Neuronal stem cell (in vitro differentiated cells): ENCODE results near the gene MARK4.
"Not testable (repeated sequence)": the region's sequence is repeated elsewhere in the genome, so short reads cannot be mapped to it uniquely, and the experiment has no call there.

ENCODE experiments used
- DNase-seq: peaks from one replicate; pipeline ENCODE4 v3.0.0-alpha.2; 2013; ENCODE audit warnings: low spot score
- H2AFZ ChIP-seq: one replicate; pipeline ENCODE4 v1.6.1; 2013; ENCODE audit warnings: mild to moderate bottlenecking, low read length, inconsistent platforms
- H2AK5ac ChIP-seq: 2 replicates; pipeline ENCODE4 v1.6.1; 2013; ENCODE audit warnings: low read depth, mild to moderate bottlenecking, inconsistent platforms, low read length, moderate library complexity, mixed read lengths
- H2BK120ac ChIP-seq: 2 replicates; pipeline ENCODE4 v1.6.1; 2013; ENCODE audit warnings: low read depth, mild to moderate bottlenecking, inconsistent platforms, low read length, moderate library complexity, mixed read lengths
- H2BK12ac ChIP-seq: one replicate; pipeline ENCODE4 v1.6.1; 2013; ENCODE audit warnings: low read length, inconsistent platforms
- H2BK15ac ChIP-seq: 2 replicates; pipeline ENCODE4 v1.6.1; 2013; ENCODE audit warnings: mild to moderate bottlenecking, low read length, inconsistent platforms, mixed read lengths
- H2BK5ac ChIP-seq: one replicate; pipeline ENCODE4 v1.6.1; 2013; ENCODE audit warnings: inconsistent platforms, mild to moderate bottlenecking, low read length, moderate library complexity
- H3K14ac ChIP-seq: one replicate; pipeline ENCODE4 v1.6.1; 2013; ENCODE audit warnings: low read length, inconsistent platforms
- H3K18ac ChIP-seq: 2 replicates; pipeline ENCODE4 v1.6.1; 2013; ENCODE audit warnings: low read length, inconsistent platforms
- H3K23ac ChIP-seq: 2 replicates; pipeline ENCODE4 v1.6.1; 2013; ENCODE audit warnings: low read depth, mild to moderate bottlenecking, mixed read lengths, low read length, inconsistent platforms; ENCODE audit not compliant: poor library complexity
- H3K27ac ChIP-seq: replicated peaks from 3 replicates; pipeline ENCODE4 v1.5.1; 2013; ENCODE audit warnings: low read length, inconsistent platforms
- H3K27me3 ChIP-seq, 3 experiments: 2 replicates each; pipeline ENCODE4 v1.6.1; 2013; ENCODE audit warnings: low read length in 3 of 3, mild to moderate bottlenecking in 2 of 3, inconsistent platforms in 1 of 3, low read depth in 1 of 3, mixed read lengths in 1 of 3, moderate library complexity in 1 of 3; ENCODE audit not compliant: control insufficient read depth in 3 of 3, insufficient read depth in 3 of 3
- H3K36me3 ChIP-seq, 2 donors: replicated peaks in 1 of 2; 2 replicates each; pipeline ENCODE4 v1.6.1; 2013; ENCODE audit warnings: low read length in 2 of 2; ENCODE audit not compliant: control insufficient read depth in 2 of 2, insufficient read depth in 2 of 2
- H3K4ac ChIP-seq: 2 replicates; pipeline ENCODE4 v1.6.1; 2013; ENCODE audit warnings: inconsistent platforms, mild to moderate bottlenecking, low read length, moderate library complexity
- H3K4me1 ChIP-seq, 2 donors: 1 replicate in 1 of 2; 2 replicates in 1 of 2; pipeline ENCODE4 v1.6.1; 2013; ENCODE audit warnings: low read length in 2 of 2, low read depth in 1 of 2; ENCODE audit not compliant: control insufficient read depth in 2 of 2, insufficient read depth in 1 of 2
- H3K4me2 ChIP-seq: one replicate; pipeline ENCODE4 v1.6.1; 2013; ENCODE audit warnings: mild to moderate bottlenecking, low read length, inconsistent platforms; ENCODE audit not compliant: insufficient read depth, poor library complexity, severe bottlenecking
- H3K4me3 ChIP-seq, 2 donors: 2 replicates each; pipeline ENCODE4 v1.5.1; 2013; ENCODE audit warnings: low read length in 2 of 2, mild to moderate bottlenecking in 2 of 2, inconsistent platforms in 1 of 2, moderate library complexity in 1 of 2
- H3K79me1 ChIP-seq: one replicate; pipeline ENCODE4 v1.6.1; 2013; ENCODE audit warnings: low read depth, mild to moderate bottlenecking, inconsistent platforms, low read length, moderate library complexity
- H3K9ac ChIP-seq: one replicate; pipeline ENCODE4 v1.6.1; 2013; ENCODE audit warnings: mild to moderate bottlenecking, low read depth, low read length, inconsistent platforms; ENCODE audit not compliant: poor library complexity
- H3K9me3 ChIP-seq, 2 donors: replicated peaks in 1 of 2; 2 replicates each; pipeline versions ENCODE3 to v1.6.1; 2013; ENCODE audit warnings: low read length in 2 of 2, mild to moderate bottlenecking in 2 of 2, inconsistent platforms in 1 of 2, low read depth in 1 of 2, mixed read lengths in 1 of 2, moderate library complexity in 1 of 2; ENCODE audit not compliant: control insufficient read depth in 2 of 2, insufficient read depth in 1 of 2
- H4K8ac ChIP-seq: one replicate; pipeline ENCODE4 v1.6.1; 2013; ENCODE audit warnings: low read depth, mild to moderate bottlenecking, inconsistent platforms, low read length, moderate library complexity
- H4K91ac ChIP-seq: one replicate; pipeline ENCODE4 v1.6.1; 2013; ENCODE audit warnings: low read length, low read depth, mild to moderate bottlenecking, inconsistent platforms; ENCODE audit not compliant: poor library complexity
- WGBS, 2 donors: extraction: QIAGEN DNeasy Blood & Tissue Kit; methylation state at CpG; one replicate each; pipeline ENCODE4 v1.1.7; 2013; ENCODE audit warnings: missing lambda C conversion rate in 2 of 2, mixed read lengths in 1 of 2; ENCODE audit not compliant: insufficient read length in 2 of 2, insufficient replicate concordance in 1 of 2; ENCODE audit errors: extremely low coverage in 2 of 2; 5-methylcytosine and 5-hydroxymethylcytosine counted together

Gene MARK4

GRCh38 chr19:45333609-45334303 is 82.7 kb downstream of the MARK4 start:
- no peak overlapping the region for H3K9ac ChIP-seq
- H3K9me3 ChIP-seq = no peaks in the 10 kb centered on the region
- H3K79me1 ChIP-seq = no peaks in the 10 kb centered on the region
- H3K27ac ChIP-seq = no peak overlapping the region
- no peak overlapping the region for H2BK5ac ChIP-seq
- no peak overlapping the region for H2BK12ac ChIP-seq
- H3K4me3 ChIP-seq = no peak overlapping the region
- H3K4me1 ChIP-seq = no peaks in the 10 kb centered on the region
- H3K23ac ChIP-seq = no peak overlapping the region
- no peak overlapping the region for H3K4ac ChIP-seq
- H4K8ac ChIP-seq = no peak overlapping the region
- no peak overlapping the region for H2BK15ac ChIP-seq
- DNase-seq = no peak
- no peak overlapping the region for H2BK120ac ChIP-seq
- H2AFZ ChIP-seq = no peak overlapping the region
- H2AK5ac ChIP-seq = no peak overlapping the region
- H3K36me3 ChIP-seq = no peaks in the 10 kb centered on the region
- H3K4me2 ChIP-seq = no peak overlapping the region
- H3K27me3 ChIP-seq = peaks cover 0 to 5% (median 0%) of the 10 kb centered on the region in 3 experiments
- H3K14ac ChIP-seq = no peak overlapping the region
- H4K91ac ChIP-seq = no peak overlapping the region
- no peak overlapping the region for H3K18ac ChIP-seq
- WGBS, 2 donors = no CpG with 5 or more reads among the region's 10 CpGs

GRCh38 chr19:45334881-45335280 is 83.8 kb downstream of the MARK4 start:
- not testable (repeated sequence) for H3K4me2 ChIP-seq, H2BK120ac ChIP-seq, H4K91ac ChIP-seq, H3K4me3 ChIP-seq, H2BK5ac ChIP-seq, H3K4me1 ChIP-seq, H3K79me1 ChIP-seq, DNase-seq, H2AFZ ChIP-seq, H3K9ac ChIP-seq, H2BK15ac ChIP-seq, H3K18ac ChIP-seq, H3K4ac ChIP-seq, H3K9me3 ChIP-seq, H3K36me3 ChIP-seq, H3K14ac ChIP-seq, H2BK12ac ChIP-seq, H4K8ac ChIP-seq, H3K23ac ChIP-seq, H3K27ac ChIP-seq, H3K27me3 ChIP-seq, H2AK5ac ChIP-seq
- no CpG with 5 or more reads among the region's 4 CpGs for WGBS, 2 donors

GRCh38 chr19:45336696-45337251 is 85.7 kb downstream of the MARK4 start:
- H2BK15ac ChIP-seq = no peak overlapping the region
- no peak overlapping the region for H3K18ac ChIP-seq
- H2AFZ ChIP-seq = no peak overlapping the region
- no peak overlapping the region for H3K9ac ChIP-seq
- peaks cover 0 to 3% of the 10 kb centered on the region in 2 donors for H3K9me3 ChIP-seq
- no peak overlapping the region for H2BK5ac ChIP-seq
- peaks cover 5 to 25% (median 21%) of the 10 kb centered on the region in 3 experiments for H3K27me3 ChIP-seq
- no peak overlapping the region for H2AK5ac ChIP-seq
- no peak overlapping the region for H2BK120ac ChIP-seq
- H3K14ac ChIP-seq = no peak overlapping the region
- H3K4ac ChIP-seq = no peak overlapping the region
- H3K79me1 ChIP-seq = no peaks in the 10 kb centered on the region
- no CpG with 5 or more reads among the region's 11 CpGs for WGBS, 2 donors
- no peak overlapping the region for H3K4me3 ChIP-seq
- DNase-seq = no peak
- no peak overlapping the region for H4K8ac ChIP-seq
- H3K23ac ChIP-seq = no peak overlapping the region
- no peak overlapping the region for H3K27ac ChIP-seq
- H3K36me3 ChIP-seq = no peaks in the 10 kb centered on the region
- H3K4me2 ChIP-seq = no peak overlapping the region
- H3K4me1 ChIP-seq = no peaks in the 10 kb centered on the region
- H2BK12ac ChIP-seq = no peak overlapping the region
- no peak overlapping the region for H4K91ac ChIP-seq

GRCh38 chr19:45339629-45340028 is 88.6 kb downstream of the MARK4 start:
- Histone ChIP-seq H3K4me1 (no peaks in the 10 kb centered on the region), H3K18ac (no peak overlapping the region), H2BK15ac (no peak overlapping the region), H4K91ac (no peak overlapping the region), H3K23ac (no peak overlapping the region), H3K4me3 (no peak overlapping the region), H3K4ac (no peak overlapping the region), H3K27ac (no peak overlapping the region), H3K9me3 (peaks cover 0 to 3% of the 10 kb centered on the region in 2 donors), H2BK5ac (no peak overlapping the region), H2BK12ac (no peak overlapping the region), H3K27me3 (peaks cover 5 to 42% (median 30%) of the 10 kb centered on the region in 3 experiments), H3K79me1 (no peaks in the 10 kb centered on the region), H2AK5ac (no peak overlapping the region), H4K8ac (no peak overlapping the region), H2BK120ac (no peak overlapping the region), H2AFZ (no peak overlapping the region), H3K4me2 (no peak overlapping the region), H3K14ac (no peak overlapping the region), H3K9ac (no peak overlapping the region), H3K36me3 (no peaks in the 10 kb centered on the region)
- WGBS, 2 donors = no CpG with 5 or more reads among the region's 6 CpGs
- DNase-seq = no peak
